ENCODE results near the gene SALL2.
"Not testable (repeated sequence)": the region's sequence is repeated elsewhere in the genome, so short reads cannot be mapped to it uniquely, and the experiment has no call there.

SALL2 gene

DNA sequence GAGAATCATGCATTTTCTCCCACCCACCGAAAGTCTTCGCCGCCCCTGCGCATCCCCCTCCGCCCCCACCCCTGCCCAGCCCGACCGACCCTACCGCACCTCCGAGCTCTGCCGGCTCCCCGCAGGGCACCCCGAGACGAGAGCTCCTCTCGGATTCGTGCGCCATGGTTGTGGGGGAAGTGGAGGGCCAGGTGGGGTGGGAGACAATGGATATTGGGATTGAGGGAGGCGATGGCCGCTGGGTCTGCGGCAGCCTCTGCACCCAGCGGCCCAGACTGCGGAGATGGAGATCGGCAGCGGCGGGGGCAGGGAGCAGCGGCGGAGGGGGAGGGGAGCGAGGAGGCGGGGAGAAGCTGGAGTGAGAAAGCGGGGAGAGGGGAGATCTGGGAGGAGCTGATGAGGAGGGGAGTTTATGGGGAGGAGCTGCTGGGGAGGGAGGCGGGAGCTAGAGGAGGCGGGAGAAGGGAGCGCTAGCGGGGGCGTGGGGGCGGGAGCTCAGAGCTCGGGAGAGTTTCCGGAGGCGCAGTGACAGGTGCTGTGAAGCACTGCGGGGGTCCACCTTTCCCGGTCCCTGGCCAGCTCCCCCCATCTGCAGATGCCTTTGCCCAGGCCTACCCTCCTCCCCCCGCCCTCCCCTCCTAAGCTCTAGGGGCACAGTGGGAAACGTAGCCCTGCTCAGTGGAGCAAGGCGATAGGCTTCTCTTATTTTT is at the start of gene SALL2:
SALL2 (minus strand) TSS at position 385 of the 710 bp plus-strand sequence; CDS start at position 166, 219 bp downstream.
- DNase-seq = peak; percentile 96

DNA sequence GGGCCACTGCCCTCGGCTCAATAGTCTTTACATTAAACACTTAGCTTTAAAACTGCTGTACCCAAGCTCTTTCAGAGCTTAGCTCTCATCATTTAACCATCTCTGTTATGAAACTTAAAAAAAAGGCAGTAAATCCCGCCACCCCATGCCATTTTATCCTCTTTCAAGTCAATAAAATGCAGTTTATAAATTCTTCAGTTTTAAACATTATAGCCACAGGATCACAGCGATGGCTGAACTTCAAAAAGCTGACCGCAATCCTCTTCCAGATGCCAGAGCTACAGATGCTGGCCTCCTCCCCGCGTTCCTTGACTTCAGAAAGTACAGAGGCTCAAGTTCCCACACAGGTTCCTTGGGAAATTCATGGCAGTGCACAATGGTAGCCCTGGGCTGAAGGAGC is 49.5 kb upstream of the SALL2 start:
- no peak for DNase-seq

- DNase-seq = no peak
Observed at GRCh38 chr14:21572604-21573003, 46.5 kb upstream of the SALL2 start.

- no peak for DNase-seq
Observed at GRCh38 chr14:21558703-21559170, 32.6 kb upstream of the SALL2 start.

DNA sequence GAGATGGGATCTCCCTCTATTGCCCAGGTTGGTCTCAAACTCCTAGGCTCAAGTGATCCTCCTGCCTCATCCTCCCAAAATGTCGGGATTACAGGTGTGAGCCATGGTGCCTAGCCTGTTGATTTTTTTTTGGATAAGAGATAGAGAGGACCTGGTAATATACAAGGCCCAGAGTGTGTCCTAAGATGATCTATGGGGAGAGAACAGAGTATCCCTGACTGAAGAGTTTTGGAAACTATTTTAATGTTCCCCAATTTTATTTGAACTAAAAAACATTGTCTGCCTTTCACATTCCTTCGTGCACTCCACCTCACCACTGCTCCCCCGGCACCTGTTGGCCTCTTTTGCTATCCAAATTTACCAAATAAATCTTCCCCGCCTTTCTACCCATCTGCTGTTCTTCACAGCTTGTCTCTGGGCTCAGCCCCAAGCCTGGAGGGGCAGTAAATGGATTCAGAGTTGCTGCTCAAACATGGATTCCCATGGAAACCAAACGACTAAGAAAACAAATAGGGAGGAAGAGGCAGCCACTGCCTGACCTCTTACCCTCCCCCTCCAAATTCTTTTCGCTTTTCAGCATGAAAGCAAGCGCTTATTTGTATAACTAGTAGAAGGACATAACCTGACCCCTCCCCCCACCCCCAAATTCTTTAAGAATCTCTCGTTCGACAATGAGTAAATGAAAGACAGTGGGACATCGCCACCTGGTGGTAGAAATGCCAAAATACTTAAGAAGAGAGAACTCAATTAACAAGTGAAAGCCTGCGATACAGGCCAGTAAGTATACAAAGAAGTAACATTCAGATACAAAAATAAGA is 31.1 kb upstream of the SALL2 start:
- DNase-seq = peak; percentile 99

DNA sequence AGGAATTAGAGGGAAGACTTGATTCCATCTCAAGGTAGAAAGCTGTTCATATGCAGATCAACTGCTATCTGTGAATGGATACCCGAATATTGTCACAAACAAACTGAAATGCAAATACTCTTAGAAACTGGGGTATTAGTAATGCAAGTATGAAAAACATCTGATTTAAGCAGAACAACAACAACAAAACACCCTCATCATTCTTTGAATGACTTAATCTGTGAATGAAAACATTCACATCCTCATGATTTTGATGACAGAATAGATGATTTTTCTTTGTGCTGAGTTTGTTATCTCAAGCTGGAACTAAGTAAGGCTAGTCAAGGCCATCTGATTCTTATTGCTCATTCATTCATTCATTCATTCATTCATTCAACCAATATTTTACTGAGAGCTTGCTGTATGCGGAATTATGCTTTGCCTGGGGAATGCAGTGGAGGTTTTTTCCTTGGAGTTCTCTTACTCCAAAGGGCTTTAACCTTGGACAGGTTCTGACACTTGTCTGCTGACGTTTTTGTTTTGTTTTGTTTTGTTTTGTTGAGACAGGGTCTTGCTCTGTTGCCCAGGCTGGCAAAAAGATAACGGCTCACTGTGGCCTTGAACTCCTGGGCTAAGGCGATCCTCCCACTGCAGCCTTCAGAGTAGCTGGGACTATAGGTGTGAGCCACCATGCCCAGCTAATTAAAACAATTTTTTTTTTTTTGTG is 30.4 kb upstream of the SALL2 start:
- no peak for DNase-seq

- DNase-seq = no peak
Observed at GRCh38 chr14:21553266-21553665, 27.1 kb upstream of the SALL2 start.

DNA sequence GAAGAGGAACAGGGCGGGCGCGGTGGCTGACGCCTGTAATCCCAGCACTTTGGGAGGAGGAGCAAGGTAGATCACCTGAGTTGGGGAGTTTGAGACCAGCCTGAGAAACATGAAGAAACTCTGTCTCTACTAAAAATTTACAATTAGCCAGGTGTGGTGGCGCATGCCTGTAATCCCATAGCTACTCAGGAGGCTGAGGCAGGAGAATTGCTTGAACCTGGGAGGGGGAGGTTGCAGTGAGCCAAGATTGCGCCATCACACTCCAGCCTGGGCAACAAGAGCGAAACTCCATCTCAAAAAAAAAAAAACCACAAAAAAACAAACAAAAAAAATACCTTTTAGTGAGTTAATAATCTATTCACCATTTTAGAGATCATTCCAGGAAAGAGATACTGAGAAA is 18.4 kb upstream of the SALL2 start:
- not testable (repeated sequence) for DNase-seq

GRCh38 chr14:21543963-21544362 is 17.8 kb upstream of the SALL2 start:
- no peak for DNase-seq

DNA sequence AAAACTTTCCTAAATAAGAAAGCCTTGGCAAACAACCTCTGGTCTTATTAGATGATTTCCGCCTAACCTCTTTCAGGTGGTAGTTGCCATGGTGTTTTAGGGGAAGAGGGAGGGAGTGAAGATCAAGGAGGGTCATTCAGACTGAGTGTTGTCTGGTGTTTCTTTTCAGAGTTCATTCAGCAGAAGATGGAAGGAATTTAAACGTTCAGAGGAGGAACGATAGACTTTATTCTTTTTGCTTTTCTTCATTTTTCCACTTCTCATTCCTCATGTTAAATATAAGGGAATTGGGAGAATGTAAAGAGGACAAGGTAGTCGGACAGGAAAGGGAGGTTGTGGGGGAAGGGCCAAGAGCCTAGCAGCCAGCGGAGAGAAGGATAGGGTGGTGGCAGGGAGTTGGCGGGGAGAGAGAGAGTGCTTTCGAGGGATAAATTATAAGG is 17.4 kb upstream of the SALL2 start:
- DNase-seq = peak; percentile 34

- DNase-seq = no peak
Observed at GRCh38 chr14:21541413-21542074, 15.4 kb upstream of the SALL2 start.

GRCh38 chr14:21539189-21539940 is 13.2 kb upstream of the SALL2 start:
- DNase-seq = no peak

DNA sequence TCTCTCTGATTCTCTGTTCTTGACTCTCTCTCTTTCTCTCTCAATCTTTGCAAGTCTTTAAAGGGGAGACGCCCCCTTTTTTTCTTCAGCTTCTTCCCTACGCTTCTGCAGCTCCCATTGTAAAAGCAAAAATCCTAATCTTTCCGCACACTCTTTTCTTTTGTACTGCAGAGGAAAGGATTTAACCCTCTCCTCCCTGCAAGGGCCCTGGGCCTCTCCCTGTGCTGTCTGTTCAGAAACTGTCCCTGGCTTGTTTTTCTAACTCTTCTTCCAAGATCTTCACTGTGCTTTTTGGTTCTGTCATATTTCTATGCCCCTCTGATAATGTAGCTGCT is 10.9 kb upstream of the SALL2 start:
- no peak for DNase-seq

DNA sequence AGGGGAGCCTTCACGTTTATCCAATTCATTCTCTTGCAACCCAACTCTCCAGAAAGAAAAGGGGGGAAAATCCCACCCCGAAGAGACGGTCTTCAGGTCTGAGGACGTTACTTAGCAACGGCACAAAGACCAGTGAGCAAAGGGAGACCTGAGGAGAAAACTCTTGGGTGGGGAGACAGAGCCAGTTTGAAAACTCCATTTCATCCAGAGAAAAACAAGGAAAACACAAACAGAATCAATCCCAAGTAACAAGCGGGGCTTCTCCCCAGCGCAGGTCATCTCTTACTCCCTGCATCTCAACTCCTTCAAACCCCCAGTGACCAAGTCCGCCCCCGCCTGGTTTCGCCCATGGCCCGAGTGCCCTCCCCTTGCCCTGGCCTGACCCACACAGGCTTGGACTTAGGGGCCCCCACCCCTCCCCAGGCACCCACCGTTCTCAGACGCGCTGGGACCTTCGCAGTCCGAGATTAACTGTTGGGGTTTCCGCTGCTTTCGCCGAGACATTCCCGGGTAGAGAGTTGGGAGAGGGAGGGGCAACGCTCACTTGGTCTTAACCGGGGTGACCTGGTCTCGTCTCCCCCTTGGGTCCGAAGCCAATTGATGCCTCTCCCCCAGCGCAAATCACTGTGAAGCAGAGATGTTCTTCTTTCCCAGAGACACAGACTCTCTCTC is 10.4 kb upstream of the SALL2 start:
- no peak for DNase-seq

DNA sequence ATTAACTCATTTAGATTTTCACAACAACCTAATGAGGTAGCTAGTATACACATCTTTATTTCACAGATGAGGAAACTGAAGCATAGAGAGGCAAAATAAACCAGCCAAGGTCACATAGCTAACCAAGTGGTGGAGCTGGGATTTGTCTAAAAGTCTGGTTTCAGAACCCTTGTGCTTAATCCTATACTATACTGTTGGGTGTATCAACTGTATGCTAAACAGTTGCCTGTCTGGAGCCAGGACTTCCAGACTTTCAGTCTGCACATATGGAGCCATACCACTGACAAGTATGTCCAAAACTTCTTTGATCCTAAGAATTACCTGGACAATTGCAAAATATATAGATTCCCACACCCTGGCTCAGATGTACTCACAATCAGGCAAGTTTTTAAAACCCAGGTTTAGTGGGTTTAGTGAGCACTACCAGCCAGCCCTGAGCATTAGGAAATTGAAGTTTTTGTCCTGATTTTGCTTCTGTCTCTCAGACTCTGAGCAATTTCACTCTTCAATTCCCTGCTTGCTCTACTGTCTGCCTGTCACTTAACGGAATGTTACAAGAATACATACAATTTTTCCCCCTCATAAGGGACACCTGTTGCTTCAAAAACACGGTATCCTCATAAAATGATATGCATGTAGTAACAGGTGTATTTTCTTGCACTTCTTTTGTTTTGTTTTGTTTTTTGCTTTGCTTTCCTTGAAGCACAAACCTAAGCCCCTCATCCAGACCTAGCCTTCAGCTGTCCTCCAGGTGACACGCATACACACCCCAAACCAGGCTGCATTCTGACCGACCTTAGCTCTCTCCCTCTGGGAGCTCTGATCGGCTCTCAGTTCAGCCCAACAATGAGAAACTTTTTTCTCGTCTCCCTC is 9.6 kb upstream of the SALL2 start:
- DNase-seq = no peak

GRCh38 chr14:21534576-21534975 is 8.4 kb upstream of the SALL2 start:
- DNase-seq = no peak

DNA sequence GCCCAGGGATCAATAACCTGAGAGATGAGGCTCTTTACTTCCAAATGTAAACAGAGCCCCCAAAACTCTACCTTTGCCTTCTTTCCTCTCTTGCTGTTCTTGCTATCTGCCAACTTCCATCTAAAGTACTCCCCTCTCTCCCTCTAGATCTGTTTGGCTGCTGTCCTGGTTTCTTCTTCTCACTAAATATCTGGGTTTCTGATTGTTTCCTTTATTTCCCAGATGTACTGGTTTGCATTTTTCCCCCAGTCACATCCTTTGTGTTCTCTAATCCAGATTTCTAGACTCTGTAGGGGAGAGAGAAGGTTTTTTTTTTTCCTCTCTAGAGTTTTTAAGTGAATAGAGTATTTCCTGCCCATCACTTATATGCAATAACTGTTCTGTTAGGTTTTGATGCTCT is 7.1 kb upstream of the SALL2 start:
- DNase-seq = no peak

- DNase-seq = no peak
Observed at GRCh38 chr14:21529515-21529914, 3.4 kb upstream of the SALL2 start.

- DNase-seq = no peak
Observed at GRCh38 chr14:21528381-21529348, 2.5 kb upstream of the SALL2 start.

DNA sequence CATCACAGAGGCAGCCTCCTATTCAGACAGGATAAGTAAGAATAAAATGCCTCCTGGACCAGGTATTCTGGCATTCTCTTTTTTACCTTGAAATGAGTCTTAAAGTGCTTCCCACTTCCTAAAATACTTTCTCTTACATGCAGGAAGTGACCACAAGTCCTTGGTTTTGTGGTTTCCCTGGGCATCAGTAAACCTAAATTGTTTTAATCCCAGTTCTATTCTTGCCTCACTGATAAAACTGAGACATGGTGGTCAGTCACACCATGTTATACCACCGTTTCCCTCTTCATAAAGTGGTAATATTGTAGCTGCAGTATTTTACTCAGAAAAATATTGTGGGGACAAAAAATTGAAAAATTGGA is 1.2 kb upstream of the SALL2 start:
- DNase-seq = no peak

All from DMS79 (cell line).